ENCODE results near the gene SH3RF3.

Gene SH3RF3

DNA sequence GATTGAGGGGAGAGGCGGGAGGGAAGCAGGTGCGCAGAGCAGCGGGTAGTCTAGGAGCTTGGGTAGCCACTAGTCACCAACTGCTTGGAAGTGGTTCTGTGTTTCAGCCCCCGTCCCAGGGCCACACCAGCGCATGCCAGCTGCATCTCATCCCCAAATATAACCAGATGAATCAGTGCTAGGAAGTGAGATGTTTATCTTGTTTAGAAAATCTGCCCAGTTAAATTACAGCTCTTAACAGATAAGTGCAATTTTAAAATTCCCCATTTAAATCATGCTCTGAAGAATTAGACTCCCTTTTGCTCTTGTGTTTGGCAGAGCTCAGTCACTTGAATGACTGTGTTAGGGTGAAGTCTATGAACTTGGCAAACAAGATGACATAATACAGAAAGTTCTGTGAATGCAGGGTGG lies 291.0 kb downstream of the SH3RF3 start:
- DNase-seq (ENCODE audit: low read depth) = no peak

GRCh38 chr2:109421101-109421500 lies 292.1 kb downstream of the SH3RF3 start:
- no peak for DNase-seq (ENCODE audit: low read depth)

GRCh38 chr2:109421642-109422041 lies 292.6 kb downstream of the SH3RF3 start:
- DNase-seq (ENCODE audit: low read depth) = no peak

GRCh38 chr2:109422071-109422757 lies 293.2 kb downstream of the SH3RF3 start:
- DNase-seq (ENCODE audit: low read depth) = no peak

GRCh38 chr2:109422758-109423500 lies 293.9 kb downstream of the SH3RF3 start:
- DNase-seq (ENCODE audit: low read depth) = no peak

DNA sequence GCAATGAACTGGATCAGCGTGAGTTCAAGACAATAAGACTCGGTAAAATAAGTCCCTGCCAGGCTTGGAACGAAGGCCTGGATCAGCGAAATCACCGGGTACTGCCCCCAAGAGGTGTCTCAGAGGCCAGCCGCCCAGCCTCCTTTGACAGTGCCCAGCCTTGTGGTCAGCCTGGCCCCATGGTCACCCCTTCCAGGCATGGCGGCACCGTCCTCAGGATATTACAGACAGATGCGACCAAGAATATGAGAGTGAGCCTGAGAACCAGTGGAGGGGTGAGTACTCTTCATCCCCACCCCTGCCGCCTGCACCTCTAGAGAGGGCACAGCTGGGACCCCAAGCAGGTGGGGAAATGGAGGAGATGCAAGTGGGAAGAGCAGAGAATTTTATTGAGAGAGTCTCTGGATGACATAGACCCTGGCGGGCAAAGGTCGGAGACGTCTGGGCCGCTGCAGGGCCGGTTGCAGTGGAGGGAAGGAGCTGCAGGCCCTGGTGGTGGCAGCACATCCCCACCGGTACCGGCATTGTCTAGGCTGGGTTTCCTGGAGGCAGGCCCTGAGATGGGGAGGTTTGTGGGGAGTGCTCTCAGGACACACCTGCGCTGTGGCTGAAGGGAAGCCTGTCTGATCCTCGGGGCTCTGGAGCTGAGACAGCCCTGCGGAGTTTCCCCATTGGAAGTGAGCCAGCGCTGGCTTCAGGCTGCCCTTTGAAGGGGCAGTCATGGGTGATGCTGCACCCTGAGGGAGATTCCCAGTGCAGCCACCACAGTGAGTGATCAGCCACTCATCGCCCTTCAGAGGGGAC lies 294.8 kb downstream of the SH3RF3 start:
- no peak for DNase-seq (ENCODE audit: low read depth)

GRCh38 chr2:109425411-109425810 lies 296.4 kb downstream of the SH3RF3 start:
- DNase-seq (ENCODE audit: low read depth) = no peak

DNA sequence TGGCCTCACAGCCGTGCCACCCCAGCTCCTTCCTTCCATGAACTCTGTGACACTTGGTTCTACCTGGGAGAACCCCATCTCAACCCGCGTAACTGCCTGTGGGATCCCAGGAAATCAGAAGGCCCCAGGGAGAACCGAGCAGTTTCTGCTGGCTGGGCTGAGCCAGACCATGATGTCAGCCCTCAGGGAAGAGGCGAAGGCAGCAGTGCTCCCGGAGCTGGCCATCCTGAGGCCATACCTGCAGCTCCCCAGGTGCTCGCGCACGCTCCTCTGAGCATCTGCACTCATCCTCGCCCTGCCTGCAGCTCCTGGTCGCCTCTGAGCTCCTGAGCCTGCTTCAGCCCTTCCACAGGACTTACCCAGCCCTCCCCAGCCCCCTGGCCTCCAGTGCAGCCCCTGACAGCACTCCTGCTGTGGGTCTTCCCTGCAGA lies 298.7 kb downstream of the SH3RF3 start:
- no peak for DNase-seq (ENCODE audit: low read depth)

DNA sequence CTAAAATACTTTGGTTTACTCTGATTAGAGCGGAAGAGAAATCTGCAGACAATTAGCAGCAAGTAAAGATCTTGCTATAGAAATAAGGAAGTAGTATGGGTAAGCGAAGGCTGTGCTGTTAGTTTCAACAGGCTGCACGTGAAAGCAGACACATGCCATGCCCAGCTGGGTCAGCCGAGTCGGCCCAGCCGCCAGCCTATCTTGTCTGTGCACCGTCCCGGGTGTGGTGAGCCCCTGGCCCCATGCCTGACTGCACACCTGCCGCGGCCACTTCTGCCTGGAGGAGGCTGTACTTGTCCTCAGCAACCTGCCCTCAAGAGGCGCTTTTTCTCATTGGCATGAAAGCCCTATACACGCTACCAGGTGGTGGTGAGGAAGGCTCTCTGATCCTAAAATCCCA lies 299.3 kb downstream of the SH3RF3 start:
- no peak for DNase-seq (ENCODE audit: low read depth)

DNA sequence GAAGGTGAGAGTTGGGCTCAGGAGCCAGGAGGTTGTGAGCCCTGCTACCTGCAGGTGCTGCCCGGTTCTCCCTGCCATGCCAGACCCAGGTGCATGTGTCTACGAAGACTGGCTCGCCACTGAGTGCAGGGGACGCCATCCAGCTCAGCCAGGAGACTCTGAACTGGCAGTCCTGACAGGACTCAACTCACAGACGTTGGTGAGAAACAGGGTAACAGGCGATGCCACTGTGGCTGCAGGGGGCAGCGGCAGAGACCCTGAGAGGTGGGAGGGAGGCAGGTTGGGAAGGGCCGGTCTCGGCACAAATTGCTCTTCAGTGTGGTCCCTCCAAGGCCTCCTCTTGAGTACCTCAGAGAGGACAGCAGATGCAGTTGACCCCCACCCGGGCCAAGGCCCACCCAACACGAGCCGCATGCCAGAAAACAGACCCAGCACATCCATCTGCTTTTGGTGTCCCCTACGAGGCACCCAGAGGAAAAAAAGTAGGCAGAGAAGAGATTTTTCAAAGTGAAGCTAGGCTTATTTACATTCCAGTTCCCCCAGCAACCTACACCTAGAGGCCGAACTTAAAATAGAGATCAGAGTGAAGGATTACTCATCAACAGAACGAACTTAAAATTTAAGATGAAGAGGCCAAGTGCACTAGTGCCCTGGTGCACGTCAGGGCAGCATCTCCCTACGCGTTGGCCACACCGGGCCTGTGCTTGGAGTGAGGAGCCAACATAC lies 300.0 kb downstream of the SH3RF3 start:
- DNase-seq (ENCODE audit: low read depth) = no peak

DNA sequence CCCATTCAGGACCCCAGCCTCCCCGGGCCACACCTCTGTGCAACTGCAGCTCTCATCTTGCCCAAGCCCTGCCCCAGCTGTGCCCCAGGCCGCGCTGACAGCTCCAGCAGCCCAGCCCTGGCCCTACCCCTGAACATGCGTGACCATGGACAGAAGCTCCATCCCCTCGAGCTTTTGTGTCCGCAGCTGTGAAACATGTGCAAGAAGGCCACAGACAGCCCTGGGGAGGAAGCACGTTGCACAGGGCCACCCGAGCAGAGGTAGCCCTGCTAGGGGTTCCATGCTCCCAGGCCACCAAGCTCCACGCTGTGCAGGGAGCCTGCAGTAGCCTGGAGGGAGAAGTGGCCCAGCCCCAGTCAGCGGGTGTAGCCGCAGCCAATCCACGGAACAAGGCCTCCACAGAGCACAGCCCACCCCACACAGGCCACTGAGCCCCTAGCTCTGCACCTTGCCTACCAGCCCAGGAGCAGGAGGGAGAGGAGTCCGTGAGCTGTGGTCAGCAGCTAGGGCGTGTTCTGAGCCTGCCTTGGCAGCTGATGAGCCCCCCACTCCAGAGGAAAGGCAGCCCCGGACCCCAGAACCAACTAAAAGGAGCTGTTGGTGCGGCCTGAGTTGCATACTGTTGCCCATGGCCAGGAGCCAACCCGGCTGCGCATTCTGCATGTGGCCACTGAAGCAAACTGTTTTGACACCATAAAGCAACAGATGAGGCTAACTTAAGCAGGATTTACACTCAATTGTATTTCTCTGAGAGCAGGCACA lies 300.7 kb downstream of the SH3RF3 start:
- no peak for DNase-seq (ENCODE audit: low read depth)

DNA sequence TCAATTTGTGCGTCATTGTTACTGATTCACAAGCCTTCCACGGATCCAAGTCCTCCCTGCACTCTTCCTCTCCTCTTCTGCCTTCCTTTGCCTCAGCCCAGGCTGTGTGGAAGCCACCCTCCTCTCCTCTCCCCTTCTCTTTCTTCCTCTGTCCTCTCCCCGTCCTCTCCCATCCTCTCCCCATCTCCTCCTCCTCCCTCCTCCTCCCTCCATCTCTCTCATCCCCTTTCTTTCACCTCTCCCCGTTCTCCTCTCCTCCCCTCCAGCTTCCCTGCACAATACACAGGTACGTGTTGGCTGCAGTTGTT lies 301.3 kb downstream of the SH3RF3 start:
- no peak for DNase-seq (ENCODE audit: low read depth)

GRCh38 chr2:109432421-109432820 lies 303.4 kb downstream of the SH3RF3 start:
- no peak for DNase-seq (ENCODE audit: low read depth)

DNA sequence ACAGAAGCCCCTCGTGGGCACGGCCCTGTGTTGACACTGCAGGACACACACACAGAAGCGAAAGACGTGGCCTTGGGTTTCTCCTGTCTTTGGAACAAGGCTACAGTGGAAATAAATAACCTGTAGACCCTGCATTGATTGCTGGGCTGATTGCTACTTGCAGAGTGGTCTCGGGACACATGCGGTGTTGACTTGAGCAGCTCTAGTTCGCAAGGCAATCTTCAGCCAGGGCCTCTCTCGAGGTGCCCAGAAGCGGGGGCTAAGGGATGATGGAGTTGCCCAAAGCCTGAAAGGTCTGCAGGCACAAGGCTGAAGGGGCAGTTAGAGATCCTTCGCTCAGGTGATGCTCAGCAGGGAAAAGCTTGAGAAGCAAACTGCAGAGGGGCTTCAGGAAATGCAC lies 304.5 kb downstream of the SH3RF3 start:
- no peak for DNase-seq (ENCODE audit: low read depth)

DNA sequence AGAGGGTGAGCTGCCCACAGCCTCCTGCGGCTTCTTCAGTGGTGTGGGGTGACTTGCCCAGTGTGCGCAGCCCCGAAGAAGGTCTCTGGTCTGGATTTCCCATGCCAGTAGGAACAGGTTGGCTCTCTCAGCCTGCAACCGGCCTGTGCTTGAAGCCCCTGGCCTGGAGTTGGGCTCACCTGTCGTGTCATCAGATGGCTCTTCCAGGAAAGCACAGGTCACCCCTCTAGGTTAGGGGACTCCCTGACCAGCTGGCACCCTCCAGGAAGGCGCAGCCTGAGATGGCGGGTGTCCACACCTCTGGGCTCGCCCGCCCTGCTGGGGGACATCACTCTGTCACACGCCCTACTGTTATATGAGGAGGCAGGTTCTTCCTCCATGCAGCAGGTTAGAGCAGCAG lies 304.9 kb downstream of the SH3RF3 start:
- DNase-seq (ENCODE audit: low read depth) = no peak

GRCh38 chr2:109434351-109434750 lies 305.3 kb downstream of the SH3RF3 start:
- no peak for DNase-seq (ENCODE audit: low read depth)

DNA sequence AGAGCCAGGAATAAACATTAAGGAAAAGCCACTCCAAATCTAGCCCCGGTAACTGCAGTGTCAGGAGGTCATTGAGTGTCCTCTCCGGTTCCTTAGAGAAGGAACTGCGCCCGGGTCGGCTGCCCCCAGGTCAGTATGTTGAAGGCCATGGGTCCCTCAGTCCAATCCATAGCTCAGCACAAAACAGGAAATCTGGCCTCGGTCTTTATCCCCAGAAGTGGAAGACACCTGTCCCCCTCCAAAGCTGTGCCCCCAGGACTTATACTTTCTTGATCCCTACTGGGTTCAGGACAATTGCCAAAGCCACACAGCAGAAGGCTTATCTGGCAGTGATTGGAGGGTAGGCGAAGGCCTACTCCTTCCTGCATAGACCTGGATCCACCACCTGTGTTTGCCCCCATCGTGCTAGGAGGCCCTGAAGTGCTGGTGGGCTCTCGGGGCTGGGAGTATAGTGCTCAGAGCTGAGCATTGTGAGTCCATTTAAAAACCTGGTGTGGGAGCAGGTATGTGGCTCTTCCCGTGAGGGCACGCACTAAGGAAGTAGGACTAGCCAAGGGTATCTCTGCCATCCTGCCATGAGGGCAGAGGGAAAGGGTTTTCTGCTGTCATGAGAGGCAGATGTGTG lies 306.2 kb downstream of the SH3RF3 start:
- no peak for DNase-seq (ENCODE audit: low read depth)

- DNase-seq (ENCODE audit: low read depth) = no peak
Observed at GRCh38 chr2:109435901-109436598, 307.0 kb downstream of the SH3RF3 start.

DNA sequence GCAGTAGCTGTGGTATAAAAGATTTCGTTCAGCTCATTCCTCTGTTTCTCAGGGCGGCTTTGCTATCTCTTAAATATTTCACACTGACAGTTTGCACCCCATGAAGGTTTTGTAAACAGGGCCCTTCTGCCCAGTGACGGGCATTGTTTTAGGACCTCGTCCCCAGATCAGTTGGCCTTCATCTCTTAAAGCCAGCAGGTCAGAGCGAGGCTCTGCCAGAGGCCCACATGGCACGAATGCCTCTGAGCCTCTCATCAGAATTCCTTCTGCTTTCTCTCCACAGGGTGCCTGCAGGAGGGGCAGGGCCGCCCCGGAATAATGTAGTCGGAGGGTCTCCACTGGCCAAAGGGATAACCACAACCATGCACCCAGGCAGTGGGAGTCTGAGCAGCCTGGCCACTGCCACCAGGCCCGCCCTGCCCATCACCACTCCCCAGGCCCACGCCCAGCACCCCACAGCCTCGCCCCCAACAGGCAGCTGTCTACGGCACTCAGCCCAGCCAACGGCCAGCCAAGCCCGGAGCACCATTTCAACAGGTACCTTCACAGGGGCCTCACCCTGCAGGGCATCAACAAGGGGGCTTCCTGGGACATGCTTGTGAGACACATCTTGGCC lies 307.7 kb downstream of the SH3RF3 start:
- no peak for DNase-seq (ENCODE audit: low read depth)

Measured in activated T-helper 1 cell treated with Interleukin-2 at 50 U/mL for 16 hours (primary cell).